ENCODE data around the gene HRG. TPM values are rescaled to one million over a fixed set of nuclear protein-coding genes. Genes with fewer than 3 reads are reported as not detected.

Gene HRG
- polyA plus RNA-seq, 1 donor from 2014 or later, result not detected

DNA sequence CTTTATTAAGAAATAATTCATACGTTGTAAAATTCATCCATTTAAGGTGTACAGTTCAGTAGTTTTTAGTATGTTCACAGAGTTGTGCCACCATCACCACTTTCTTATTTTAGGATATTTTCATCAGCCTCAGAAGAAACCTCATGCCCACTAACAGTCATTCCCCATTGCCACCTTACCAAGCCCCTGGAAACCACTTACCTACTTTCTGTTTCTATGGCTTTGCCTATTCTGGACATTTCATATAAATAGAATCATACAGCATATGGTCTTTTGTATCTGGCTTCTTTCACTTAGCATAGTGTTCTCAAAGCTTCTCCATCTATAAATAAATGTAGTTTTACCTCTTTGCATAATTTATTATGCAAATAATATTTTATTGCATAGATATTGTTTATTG lies 19.0 kb upstream of the HRG start:
- H3K9me2 ChIP-seq (ENCODE audit: insufficient read depth, low read length), result no peaks in the 10 kb centered on the region
- no peak overlapping the region for H3K4me3 ChIP-seq (ENCODE audit: low read length)
- no peak for TF ChIP-seq EZH2 (IDR thresholded peaks at IDR 0.05; ENCODE audit: borderline replicate concordance, insufficient read depth, low read length, poor library complexity, severe bottlenecking)
- TF ChIP-seq SMC3 (conservative IDR thresholded peaks at IDR 0.05; ENCODE audit: poor library complexity), result no peak
- TF ChIP-seq POLR2AphosphoS5 (IDR thresholded peaks at IDR 0.05), result no peak
- no peak for TF ChIP-seq MXI1 (conservative IDR thresholded peaks at IDR 0.05; ENCODE audit: poor library complexity, severe bottlenecking)
- TF ChIP-seq, protein P1, sequence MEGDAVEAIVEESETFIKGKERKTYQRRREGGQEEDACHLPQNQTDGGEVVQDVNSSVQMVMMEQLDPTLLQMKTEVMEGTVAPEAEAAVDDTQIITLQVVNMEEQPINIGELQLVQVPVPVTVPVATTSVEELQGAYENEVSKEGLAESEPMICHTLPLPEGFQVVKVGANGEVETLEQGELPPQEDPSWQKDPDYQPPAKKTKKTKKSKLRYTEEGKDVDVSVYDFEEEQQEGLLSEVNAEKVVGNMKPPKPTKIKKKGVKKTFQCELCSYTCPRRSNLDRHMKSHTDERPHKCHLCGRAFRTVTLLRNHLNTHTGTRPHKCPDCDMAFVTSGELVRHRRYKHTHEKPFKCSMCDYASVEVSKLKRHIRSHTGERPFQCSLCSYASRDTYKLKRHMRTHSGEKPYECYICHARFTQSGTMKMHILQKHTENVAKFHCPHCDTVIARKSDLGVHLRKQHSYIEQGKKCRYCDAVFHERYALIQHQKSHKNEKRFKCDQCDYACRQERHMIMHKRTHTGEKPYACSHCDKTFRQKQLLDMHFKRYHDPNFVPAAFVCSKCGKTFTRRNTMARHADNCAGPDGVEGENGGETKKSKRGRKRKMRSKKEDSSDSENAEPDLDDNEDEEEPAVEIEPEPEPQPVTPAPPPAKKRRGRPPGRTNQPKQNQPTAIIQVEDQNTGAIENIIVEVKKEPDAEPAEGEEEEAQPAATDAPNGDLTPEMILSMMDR (IDR thresholded peaks at IDR 0.05; ENCODE audit: poor library complexity, severe bottlenecking), result no peak
- no peak for TF ChIP-seq EP300 (conservative IDR thresholded peaks at IDR 0.05; ENCODE audit: poor library complexity, severe bottlenecking)
- TF ChIP-seq, protein P2, sequence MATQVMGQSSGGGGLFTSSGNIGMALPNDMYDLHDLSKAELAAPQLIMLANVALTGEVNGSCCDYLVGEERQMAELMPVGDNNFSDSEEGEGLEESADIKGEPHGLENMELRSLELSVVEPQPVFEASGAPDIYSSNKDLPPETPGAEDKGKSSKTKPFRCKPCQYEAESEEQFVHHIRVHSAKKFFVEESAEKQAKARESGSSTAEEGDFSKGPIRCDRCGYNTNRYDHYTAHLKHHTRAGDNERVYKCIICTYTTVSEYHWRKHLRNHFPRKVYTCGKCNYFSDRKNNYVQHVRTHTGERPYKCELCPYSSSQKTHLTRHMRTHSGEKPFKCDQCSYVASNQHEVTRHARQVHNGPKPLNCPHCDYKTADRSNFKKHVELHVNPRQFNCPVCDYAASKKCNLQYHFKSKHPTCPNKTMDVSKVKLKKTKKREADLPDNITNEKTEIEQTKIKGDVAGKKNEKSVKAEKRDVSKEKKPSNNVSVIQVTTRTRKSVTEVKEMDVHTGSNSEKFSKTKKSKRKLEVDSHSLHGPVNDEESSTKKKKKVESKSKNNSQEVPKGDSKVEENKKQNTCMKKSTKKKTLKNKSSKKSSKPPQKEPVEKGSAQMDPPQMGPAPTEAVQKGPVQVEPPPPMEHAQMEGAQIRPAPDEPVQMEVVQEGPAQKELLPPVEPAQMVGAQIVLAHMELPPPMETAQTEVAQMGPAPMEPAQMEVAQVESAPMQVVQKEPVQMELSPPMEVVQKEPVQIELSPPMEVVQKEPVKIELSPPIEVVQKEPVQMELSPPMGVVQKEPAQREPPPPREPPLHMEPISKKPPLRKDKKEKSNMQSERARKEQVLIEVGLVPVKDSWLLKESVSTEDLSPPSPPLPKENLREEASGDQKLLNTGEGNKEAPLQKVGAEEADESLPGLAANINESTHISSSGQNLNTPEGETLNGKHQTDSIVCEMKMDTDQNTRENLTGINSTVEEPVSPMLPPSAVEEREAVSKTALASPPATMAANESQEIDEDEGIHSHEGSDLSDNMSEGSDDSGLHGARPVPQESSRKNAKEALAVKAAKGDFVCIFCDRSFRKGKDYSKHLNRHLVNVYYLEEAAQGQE (IDR thresholded peaks at IDR 0.05; ENCODE audit: borderline replicate concordance), result no peak
- no peak for TF ChIP-seq TAF1 (IDR thresholded peaks at IDR 0.05; ENCODE audit: low read depth)
- TF ChIP-seq RAD21 (conservative IDR thresholded peaks at IDR 0.05), result no peak
- no peaks in the 10 kb centered on the region for H3K27me3 ChIP-seq (ENCODE audit: insufficient read depth, low read depth, low read length)
- H4K20me1 ChIP-seq (ENCODE audit: insufficient read depth), result no peaks in the 10 kb centered on the region
- H3F3A ChIP-seq (ENCODE audit: insufficient read depth, low read length, poor library complexity, severe bottlenecking), result no peaks in the 10 kb centered on the region
- H3K9ac ChIP-seq (ENCODE audit: low read length), result no peak overlapping the region
- H3K36me3 ChIP-seq (ENCODE audit: insufficient read depth, low read length), result no peaks in the 10 kb centered on the region
- H3K9me3 ChIP-seq (ENCODE audit: low read length), result no peaks in the 10 kb centered on the region
- no peak overlapping the region for H3K4me2 ChIP-seq (ENCODE audit: low read length)
- no peaks in the 10 kb centered on the region for H3K79me2 ChIP-seq (replicated peaks; ENCODE audit: insufficient read depth, low read length)
- H3K27ac ChIP-seq (ENCODE audit: low read length), result no peak overlapping the region
- no peak overlapping the region for H2AFZ ChIP-seq (ENCODE audit: low read depth, low read length)

DNA sequence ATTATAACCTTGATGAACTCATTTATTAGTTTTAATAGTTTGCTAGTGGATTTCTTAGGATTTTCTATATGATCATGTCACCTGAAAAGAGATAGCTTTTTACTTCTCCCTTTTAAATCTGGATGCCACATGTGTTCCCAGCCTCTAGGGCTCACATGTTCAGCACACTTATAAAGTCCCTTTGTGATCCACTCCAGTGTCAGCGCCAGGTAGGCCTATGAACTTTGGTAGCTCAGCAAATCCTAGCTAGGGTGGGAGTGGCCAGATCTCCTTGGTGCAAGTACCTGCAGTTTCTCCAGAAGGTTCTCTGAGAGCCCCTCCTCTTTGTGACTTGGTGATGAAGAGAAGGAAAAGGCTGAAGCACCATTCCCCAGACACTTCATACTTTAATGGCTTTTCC lies 17.0 kb upstream of the HRG start:
- H3K9me2 ChIP-seq (ENCODE audit: insufficient read depth, low read length), result no peaks in the 10 kb centered on the region
- H3K4me2 ChIP-seq (ENCODE audit: low read length), result no peak overlapping the region
- H3K79me2 ChIP-seq (replicated peaks; ENCODE audit: insufficient read depth, low read length), result no peaks in the 10 kb centered on the region
- H3K36me3 ChIP-seq (ENCODE audit: insufficient read depth, low read length), result no peaks in the 10 kb centered on the region
- H2AFZ ChIP-seq (ENCODE audit: low read depth, low read length), result no peak overlapping the region
- no peaks in the 10 kb centered on the region for H3K9me3 ChIP-seq (ENCODE audit: low read length)
- H3K27me3 ChIP-seq (ENCODE audit: insufficient read depth, low read depth, low read length), result no peaks in the 10 kb centered on the region
- H3F3A ChIP-seq (ENCODE audit: insufficient read depth, low read length, poor library complexity, severe bottlenecking), result no peaks in the 10 kb centered on the region
- H3K27ac ChIP-seq (ENCODE audit: low read length), result no peak overlapping the region
- no peak overlapping the region for H3K9ac ChIP-seq (ENCODE audit: low read length)
- H3K4me3 ChIP-seq (ENCODE audit: low read length), result no peak overlapping the region
- no peaks in the 10 kb centered on the region for H4K20me1 ChIP-seq (ENCODE audit: insufficient read depth)
- TF ChIP-seq RAD21 (conservative IDR thresholded peaks at IDR 0.05), result no peak
- TF ChIP-seq, protein P2 (IDR thresholded peaks at IDR 0.05; ENCODE audit: borderline replicate concordance), result no peak
- no peak for TF ChIP-seq SMC3 (conservative IDR thresholded peaks at IDR 0.05; ENCODE audit: poor library complexity)
- TF ChIP-seq, protein P1 (IDR thresholded peaks at IDR 0.05; ENCODE audit: poor library complexity, severe bottlenecking), result no peak
- TF ChIP-seq MXI1 (conservative IDR thresholded peaks at IDR 0.05; ENCODE audit: poor library complexity, severe bottlenecking), result no peak
- no peak for TF ChIP-seq TAF1 (IDR thresholded peaks at IDR 0.05; ENCODE audit: low read depth)
- TF ChIP-seq EZH2 (IDR thresholded peaks at IDR 0.05; ENCODE audit: borderline replicate concordance, insufficient read depth, low read length, poor library complexity, severe bottlenecking), result no peak
- no peak for TF ChIP-seq EP300 (conservative IDR thresholded peaks at IDR 0.05; ENCODE audit: poor library complexity, severe bottlenecking)
- no peak for TF ChIP-seq POLR2AphosphoS5 (IDR thresholded peaks at IDR 0.05)
